ENCODE results near the gene FAIM2. TPM values are rescaled to one million over a fixed set of nuclear protein-coding genes. Genes with fewer than 3 reads are reported as not detected.
A peak's percentile ranks its signal among the peaks of the same experiment; 100 is the strongest.

Gene FAIM2
- 0.47 to 1.3 TPM (median 0.74 TPM) in 3 replicates for total RNA-seq
- long read RNA-seq, full-length matches to known transcripts, result 3 of 3 reads
- long read RNA-seq, partial matches to known transcripts, result 0 of 3 reads
- long read RNA-seq, other reads (novel, unspliced or antisense), result 0 of 3 reads

GRCh38 chr12:49903700-49904423 is at the start of gene FAIM2:
FAIM2 (minus strand) TSS chr12:49903900; CDS start chr12:49903792, 108 bp downstream.
- peak within 1 kb of the TSS; percentile 72 for H3K4me3 Mint-ChIP-seq (ENCODE audit: unreplicated experiment)
- peak within 1 kb of the TSS; percentile 71 for H3K27ac Mint-ChIP-seq (ENCODE audit: unreplicated experiment)
- DNase-seq (ENCODE audit: low spot score), result peak; percentile 74
- H3K4me1 Mint-ChIP-seq (ENCODE audit: low read depth), result peaks cover 9% of the 10 kb centered on the region
- no peaks in the 10 kb centered on the region for H3K36me3 Mint-ChIP-seq (ENCODE audit: low read depth)
- peaks cover 4% of the 10 kb centered on the region for H3K27me3 Mint-ChIP-seq (ENCODE audit: low read depth)
- H3K9me3 Mint-ChIP-seq (ENCODE audit: low read depth), result no peaks in the 10 kb centered on the region
- no peak for TF ChIP-seq CTCF (IDR thresholded peaks at IDR 0.05)

- H3K27me3 Mint-ChIP-seq (ENCODE audit: low read depth), result peaks cover 2% of the 10 kb centered on the region
- no peak overlapping the region for H3K27ac Mint-ChIP-seq (ENCODE audit: unreplicated experiment)
- H3K4me3 Mint-ChIP-seq (ENCODE audit: unreplicated experiment), result no peak overlapping the region
These were observed 49.5 kb upstream of the FAIM2 start for GRCh38 chr12:49953151-49953550.

GRCh38 chr12:49952391-49953055 is 48.8 kb upstream of the FAIM2 start:
- no peak for TF ChIP-seq CTCF (IDR thresholded peaks at IDR 0.05)
- H3K9me3 Mint-ChIP-seq (ENCODE audit: low read depth), result no peaks in the 10 kb centered on the region
- H3K27me3 Mint-ChIP-seq (ENCODE audit: low read depth), result peaks cover 2% of the 10 kb centered on the region
- no peaks in the 10 kb centered on the region for H3K36me3 Mint-ChIP-seq (ENCODE audit: low read depth)
- H3K27ac Mint-ChIP-seq (ENCODE audit: unreplicated experiment), result no peak overlapping the region
- no peaks in the 10 kb centered on the region for H3K4me1 Mint-ChIP-seq (ENCODE audit: low read depth)
- DNase-seq (ENCODE audit: low spot score), result peak; percentile 18
- no peak overlapping the region for H3K4me3 Mint-ChIP-seq (ENCODE audit: unreplicated experiment)

More at GRCh38 chr12:49953151-49953550, 49.5 kb upstream of the FAIM2 start:
- no peaks in the 10 kb centered on the region for H3K4me1 Mint-ChIP-seq (ENCODE audit: low read depth)
- no peaks in the 10 kb centered on the region for H3K36me3 Mint-ChIP-seq (ENCODE audit: low read depth)
- H3K9me3 Mint-ChIP-seq (ENCODE audit: low read depth), result no peaks in the 10 kb centered on the region
- peak; percentile 54 for DNase-seq (ENCODE audit: low spot score)
- TF ChIP-seq CTCF (IDR thresholded peaks at IDR 0.05), result no peak

GRCh38 chr12:49951411-49952240 is 47.9 kb upstream of the FAIM2 start:
- no peak for DNase-seq (ENCODE audit: low spot score)

More at GRCh38 chr12:49951411-49952240, 47.9 kb upstream of the FAIM2 start:
- Mint-ChIP-seq H3K4me1 (ENCODE audit: low read depth) (no peaks in the 10 kb centered on the region), H3K4me3 (ENCODE audit: unreplicated experiment) (no peak overlapping the region), H3K27ac (ENCODE audit: unreplicated experiment) (no peak overlapping the region), H3K36me3 (ENCODE audit: low read depth) (no peaks in the 10 kb centered on the region), H3K9me3 (ENCODE audit: low read depth) (no peaks in the 10 kb centered on the region), H3K27me3 (ENCODE audit: low read depth) (no peaks in the 10 kb centered on the region)
- TF ChIP-seq CTCF (IDR thresholded peaks at IDR 0.05), result no peak

All from chondrocyte (in vitro differentiated cells).